Measurements from ENCODE around the gene YWHAG. TPM values are rescaled to one million over a fixed set of nuclear protein-coding genes. Genes with fewer than 3 reads are reported as not detected.
A peak's percentile ranks its signal among the peaks of the same experiment; 100 is the strongest.

Gene YWHAG
- total and polyA plus RNA-seq, 9 of the 15 experiments (the other 6 are each of a cell fraction or from before 2014, with no cell fraction given), result 30.4 to 246 (median 94.5) TPM

GRCh38 chr7:76314042-76314721, 44.6 kb downstream of the YWHAG start (continued):
- TF ChIP-seq, protein P1, sequence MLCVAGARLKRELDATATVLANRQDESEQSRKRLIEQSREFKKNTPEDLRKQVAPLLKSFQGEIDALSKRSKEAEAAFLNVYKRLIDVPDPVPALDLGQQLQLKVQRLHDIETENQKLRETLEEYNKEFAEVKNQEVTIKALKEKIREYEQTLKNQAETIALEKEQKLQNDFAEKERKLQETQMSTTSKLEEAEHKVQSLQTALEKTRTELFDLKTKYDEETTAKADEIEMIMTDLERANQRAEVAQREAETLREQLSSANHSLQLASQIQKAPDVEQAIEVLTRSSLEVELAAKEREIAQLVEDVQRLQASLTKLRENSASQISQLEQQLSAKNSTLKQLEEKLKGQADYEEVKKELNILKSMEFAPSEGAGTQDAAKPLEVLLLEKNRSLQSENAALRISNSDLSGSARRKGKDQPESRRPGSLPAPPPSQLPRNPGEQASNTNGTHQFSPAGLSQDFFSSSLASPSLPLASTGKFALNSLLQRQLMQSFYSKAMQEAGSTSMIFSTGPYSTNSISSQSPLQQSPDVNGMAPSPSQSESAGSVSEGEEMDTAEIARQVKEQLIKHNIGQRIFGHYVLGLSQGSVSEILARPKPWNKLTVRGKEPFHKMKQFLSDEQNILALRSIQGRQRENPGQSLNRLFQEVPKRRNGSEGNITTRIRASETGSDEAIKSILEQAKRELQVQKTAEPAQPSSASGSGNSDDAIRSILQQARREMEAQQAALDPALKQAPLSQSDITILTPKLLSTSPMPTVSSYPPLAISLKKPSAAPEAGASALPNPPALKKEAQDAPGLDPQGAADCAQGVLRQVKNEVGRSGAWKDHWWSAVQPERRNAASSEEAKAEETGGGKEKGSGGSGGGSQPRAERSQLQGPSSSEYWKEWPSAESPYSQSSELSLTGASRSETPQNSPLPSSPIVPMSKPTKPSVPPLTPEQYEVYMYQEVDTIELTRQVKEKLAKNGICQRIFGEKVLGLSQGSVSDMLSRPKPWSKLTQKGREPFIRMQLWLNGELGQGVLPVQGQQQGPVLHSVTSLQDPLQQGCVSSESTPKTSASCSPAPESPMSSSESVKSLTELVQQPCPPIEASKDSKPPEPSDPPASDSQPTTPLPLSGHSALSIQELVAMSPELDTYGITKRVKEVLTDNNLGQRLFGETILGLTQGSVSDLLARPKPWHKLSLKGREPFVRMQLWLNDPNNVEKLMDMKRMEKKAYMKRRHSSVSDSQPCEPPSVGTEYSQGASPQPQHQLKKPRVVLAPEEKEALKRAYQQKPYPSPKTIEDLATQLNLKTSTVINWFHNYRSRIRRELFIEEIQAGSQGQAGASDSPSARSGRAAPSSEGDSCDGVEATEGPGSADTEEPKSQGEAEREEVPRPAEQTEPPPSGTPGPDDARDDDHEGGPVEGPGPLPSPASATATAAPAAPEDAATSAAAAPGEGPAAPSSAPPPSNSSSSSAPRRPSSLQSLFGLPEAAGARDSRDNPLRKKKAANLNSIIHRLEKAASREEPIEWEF (CRISPR knock-in tag; IDR thresholded peaks at IDR 0.05), result no peak
- TF ChIP-seq HSF4 (CRISPR knock-in tag; IDR thresholded peaks at IDR 0.05; ENCODE audit: borderline replicate concordance), result no peak
- TF ChIP-seq SNAPC5 (CRISPR knock-in tag; IDR thresholded peaks at IDR 0.05), result no peak
- no peak for TF ChIP-seq ZSCAN29 (IDR thresholded peaks at IDR 0.05)
- TF ChIP-seq TAL1 (IDR thresholded peaks at IDR 0.05), result peak; percentile 13; the same call in 1 of the 2 replicates
- TF ChIP-seq, protein P2, sequence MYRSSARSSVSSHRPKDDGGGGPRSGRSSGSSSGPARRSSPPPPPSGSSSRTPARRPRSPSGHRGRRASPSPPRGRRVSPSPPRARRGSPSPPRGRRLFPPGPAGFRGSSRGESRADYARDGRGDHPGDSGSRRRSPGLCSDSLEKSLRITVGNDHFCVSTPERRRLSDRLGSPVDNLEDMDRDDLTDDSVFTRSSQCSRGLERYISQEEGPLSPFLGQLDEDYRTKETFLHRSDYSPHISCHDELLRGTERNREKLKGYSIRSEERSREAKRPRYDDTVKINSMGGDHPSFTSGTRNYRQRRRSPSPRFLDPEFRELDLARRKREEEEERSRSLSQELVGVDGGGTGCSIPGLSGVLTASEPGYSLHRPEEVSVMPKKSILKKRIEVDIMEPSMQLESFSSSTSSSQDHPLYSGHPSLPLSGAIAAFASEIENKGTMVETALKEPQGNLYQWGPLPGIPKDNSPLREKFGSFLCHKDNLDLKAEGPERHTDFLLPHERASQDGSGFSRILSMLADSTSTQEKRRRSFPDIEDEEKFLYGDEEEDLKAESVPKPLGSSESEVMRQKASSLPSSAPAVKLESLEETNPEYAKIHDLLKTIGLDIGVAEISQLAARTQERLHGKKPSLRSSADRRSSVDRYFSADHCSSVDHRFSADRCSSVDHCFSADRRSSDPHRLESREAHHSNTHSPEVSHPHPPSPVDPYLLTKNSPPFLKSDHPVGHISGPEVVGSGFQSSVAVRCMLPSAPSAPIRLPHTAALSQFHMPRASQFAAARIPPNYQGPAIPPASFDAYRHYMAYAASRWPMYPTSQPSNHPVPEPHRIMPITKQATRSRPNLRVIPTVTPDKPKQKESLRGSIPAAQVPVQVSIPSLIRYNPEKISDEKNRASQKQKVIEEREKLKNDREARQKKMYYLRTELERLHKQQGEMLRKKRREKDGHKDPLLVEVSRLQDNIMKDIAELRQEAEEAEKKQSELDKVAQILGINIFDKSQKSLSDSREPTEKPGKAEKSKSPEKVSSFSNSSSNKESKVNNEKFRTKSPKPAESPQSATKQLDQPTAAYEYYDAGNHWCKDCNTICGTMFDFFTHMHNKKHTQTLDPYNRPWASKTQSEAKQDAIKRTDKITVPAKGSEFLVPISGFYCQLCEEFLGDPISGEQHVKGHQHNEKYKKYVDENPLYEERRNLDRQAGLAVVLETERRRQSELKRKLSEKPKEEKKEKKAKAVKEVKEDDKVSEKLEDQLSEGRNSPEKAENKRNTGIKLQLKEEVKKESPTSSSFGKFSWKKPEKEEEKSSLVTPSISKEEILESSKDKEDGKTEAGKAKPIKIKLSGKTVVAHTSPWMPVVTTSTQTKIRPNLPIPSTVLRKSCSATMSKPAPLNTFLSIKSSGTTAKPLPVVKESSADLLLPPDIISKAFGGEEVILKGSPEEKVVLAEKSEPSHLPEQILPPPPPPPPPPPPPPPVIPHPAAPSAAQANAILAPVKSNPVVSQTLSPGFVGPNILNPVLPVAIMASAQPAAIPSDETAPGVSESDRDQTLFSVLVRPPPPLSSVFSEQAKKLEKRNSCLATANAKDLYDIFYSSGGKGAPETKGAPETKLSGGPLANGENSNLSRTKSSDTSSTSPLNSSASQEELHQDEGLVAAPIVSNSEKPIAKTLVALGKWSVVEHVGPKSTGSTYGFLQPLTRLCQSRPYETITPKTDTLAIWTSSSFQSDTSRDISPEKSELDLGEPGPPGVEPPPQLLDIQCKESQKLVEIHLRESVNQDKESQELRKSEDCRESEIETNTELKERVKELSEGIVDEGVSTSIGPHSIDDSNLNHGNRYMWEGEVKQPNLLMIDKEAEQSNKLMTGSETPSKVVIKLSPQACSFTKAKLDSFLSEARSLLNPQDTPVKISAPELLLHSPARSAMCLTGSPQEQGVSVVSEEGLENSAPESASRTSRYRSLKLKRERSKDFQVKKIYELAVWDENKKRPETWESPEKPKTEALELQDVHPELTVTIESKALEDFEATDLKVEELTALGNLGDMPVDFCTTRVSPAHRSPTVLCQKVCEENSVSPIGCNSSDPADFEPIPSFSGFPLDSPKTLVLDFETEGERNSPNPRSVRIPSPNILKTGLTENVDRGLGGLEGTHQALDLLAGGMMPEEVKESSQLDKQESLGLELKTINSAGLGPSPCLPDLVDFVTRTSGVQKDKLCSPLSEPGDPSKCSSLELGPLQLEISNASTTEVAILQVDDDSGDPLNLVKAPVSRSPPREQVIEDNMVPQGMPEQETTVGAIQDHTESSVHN (IDR thresholded peaks at IDR 0.05; ENCODE audit: borderline replicate concordance in 1 of 2, low read depth in 1 of 2), result no peak
- no peak for TF ChIP-seq EWSR1 (IDR thresholded peaks at IDR 0.05; ENCODE audit: borderline replicate concordance, low read depth, partially characterized antibody)
- peak; percentile 65; the same call in 1 of the 2 replicates for TF ChIP-seq KAT7 (CRISPR knock-in tag; IDR thresholded peaks at IDR 0.05; ENCODE audit: borderline replicate concordance)
- no peak for TF ChIP-seq ZNF589 (CRISPR knock-in tag; IDR thresholded peaks at IDR 0.05; ENCODE audit: low read depth)
- no peak for TF ChIP-seq E2F4 (CRISPR knock-in tag; IDR thresholded peaks at IDR 0.05; ENCODE audit: low read depth)
- TF ChIP-seq ILF3 (IDR thresholded peaks at IDR 0.05; ENCODE audit: borderline replicate concordance), result no peak
- no peak for TF ChIP-seq POLR2AphosphoS5 (IDR thresholded peaks at IDR 0.05; ENCODE audit: control insufficient read depth, insufficient read depth, low read depth, low read length)
